Spleen (tissue), 11 donors: ENCODE results near the gene UNG. TPM values are rescaled to one million over a fixed set of nuclear protein-coding genes. Genes with fewer than 3 reads are reported as not detected.

Source experiments
- DNase-seq: peaks from one replicate; pipeline ENCODE4 v3.0.0-alpha.2; 2020
- H3K27ac ChIP-seq, 8 donors: fragments of 200-600 bp; sonication (generic) in 7 of 8; 1 replicate in 4 of 8; 2 replicates in 4 of 8; pipeline versions ENCODE4 v1.5.0 to v1.8.0; 2016 to 2021; ENCODE audit warnings: inconsistent platforms in 4 of 8, mild to moderate bottlenecking in 4 of 8, moderate library complexity in 1 of 8
- H3K27me3 ChIP-seq, 7 donors: fragments of 200-600 bp; sonication (generic) in 6 of 7; replicated peaks in 1 of 7; 1 replicate in 4 of 7; 2 replicates in 3 of 7; pipeline versions ENCODE4 v1.5.0 to v1.8.0; 2016 to 2021; ENCODE audit warnings: inconsistent platforms in 3 of 7, mild to moderate bottlenecking in 1 of 7
- H3K36me3 ChIP-seq, 6 donors: fragments of 200-600 bp; sonication (generic) in 5 of 6; 1 replicate in 4 of 6; 2 replicates in 2 of 6; pipeline versions ENCODE4 v1.5.0 to v1.8.0; 2016 to 2021; ENCODE audit warnings: inconsistent platforms in 2 of 6
- H3K4me1 ChIP-seq, 6 donors: fragments of 200-600 bp; sonication (generic) in 5 of 6; 1 replicate in 3 of 6; 2 replicates in 3 of 6; pipeline versions ENCODE4 v1.5.0 to v1.8.0; 2016 to 2021; ENCODE audit warnings: inconsistent platforms in 3 of 6
- H3K4me3 ChIP-seq, 8 donors: fragments of 200-600 bp; sonication (generic) in 7 of 8; 1 replicate in 4 of 8; 2 replicates in 4 of 8; pipeline versions ENCODE4 v1.5.0 to v1.8.0; 2016 to 2021; ENCODE audit warnings: inconsistent platforms in 4 of 8, mild to moderate bottlenecking in 4 of 8, moderate library complexity in 2 of 8
- H3K9me3 ChIP-seq, 8 donors: fragments of 200-600 bp; sonication (generic) in 7 of 8; 1 replicate in 4 of 8; 2 replicates in 4 of 8; pipeline versions ENCODE4 v1.5.0 to v1.8.0; 2016 to 2021; ENCODE audit warnings: inconsistent platforms in 4 of 8
- POLR2A ChIP-seq, 3 donors: fragments of 450-650 bp; IDR thresholded peaks; one replicate each; pipeline ENCODE4 v1.5.1; 2017; ENCODE audit warnings: antibody characterized with exemption in 3 of 3, mild to moderate bottlenecking in 1 of 3
- POLR2AphosphoS5 ChIP-seq, 3 donors: sonication (generic); formaldehyde crosslinking; IDR thresholded peaks; one replicate each; pipeline ENCODE4 v1.5.1; 2017; ENCODE audit warnings: antibody characterized with exemption in 3 of 3
- WGBS, 5 donors: extraction: QIAGEN DNeasy Blood & Tissue Kit in 3 of 5; methylation state at CpG; one replicate each; pipeline versions ENCODE4 v1.1.5 to v1.1.7; 2013 to 2018; 5-methylcytosine and 5-hydroxymethylcytosine counted together
- intact Hi-C: fragments of 100-400 bp; cut with DNase I; formaldehyde crosslinking; loops from one replicate; pipeline ENCODE4 v1.15.0; 2023; ENCODE audit warnings: low total_unique reads
- polyA plus RNA-seq, 3 donors: library from polyadenylated mRNA; stranded (reverse); fragments of 200-250 nt; gene quantifications; one replicate each; pipeline ENCODE4 v1.2.1, GENCODE V29; 2013
- total RNA-seq, 7 donors: library from RNA; depleted of rRNA in 3 of 7; stranded (reverse); fragments of >200 nt in 3 of 7; fragmentation: NEBNext Ultra II Directional in 4 of 7; extraction: Animal tissue kit (Norgen Biotek cat#: 25700) in 4 of 7; gene quantifications; one replicate each; pipeline versions ENCODE4 v1.1.0 to v1.2.1, GENCODE V29; 2016 to 2021
- TF ChIP-seq, protein P1 (sequence below), 11 experiments: fragments of 200-600 bp in 7 of 11; fragments of 450-650 bp in 4 of 11; sonication (generic) in 4 of 11; IDR thresholded peaks in 8 of 11; conservative IDR thresholded peaks in 3 of 11; 1 replicate in 7 of 11; 2 replicates in 4 of 11; pipeline versions ENCODE4 v1.4.0 to v1.8.0; 2016 to 2021; ENCODE audit warnings: antibody characterized with exemption in 11 of 11, inconsistent platforms in 4 of 11, mild to moderate bottlenecking in 1 of 11
- donor health status: healthy with polysubstance abuse.
- donor health status: DM: no; HTN: no; CAD: no; lungs with moderate emphysema.
- donor health status: DM: no; HTN: no; CAD: no.
- donor health status: Bipolar disorder and iron deficiency.
- donor health status: healthy.
- donor health status: DM: no; HTN: no; CAD: no.
- donor health status: DM: yes; HTN: yes; CAD: no.

Gene UNG
- total and polyA plus RNA-seq, 10 donors = 9.8 to 30.6 (median 18.1) TPM

DNA sequence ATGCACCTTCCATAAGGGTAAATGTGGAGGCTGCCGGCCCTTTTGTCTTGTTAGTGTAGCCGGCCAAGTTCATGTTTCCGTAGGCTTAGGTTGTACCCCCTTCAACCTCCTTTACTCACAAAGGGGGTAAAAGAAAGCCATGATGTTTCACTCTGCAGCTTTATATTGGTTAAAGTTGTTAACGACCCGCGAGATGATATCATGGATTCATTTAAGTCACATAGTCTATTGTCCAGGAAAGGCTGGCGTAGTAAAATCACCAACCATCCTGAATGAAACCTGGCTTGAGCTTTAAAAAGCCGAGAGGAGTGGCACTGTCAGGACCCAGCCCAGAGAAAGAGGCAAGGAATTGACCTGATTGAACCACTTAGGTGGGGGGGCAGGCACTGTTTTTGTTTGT is 1.3 kb downstream of the UNG start:
- TF ChIP-seq, protein P1, sequence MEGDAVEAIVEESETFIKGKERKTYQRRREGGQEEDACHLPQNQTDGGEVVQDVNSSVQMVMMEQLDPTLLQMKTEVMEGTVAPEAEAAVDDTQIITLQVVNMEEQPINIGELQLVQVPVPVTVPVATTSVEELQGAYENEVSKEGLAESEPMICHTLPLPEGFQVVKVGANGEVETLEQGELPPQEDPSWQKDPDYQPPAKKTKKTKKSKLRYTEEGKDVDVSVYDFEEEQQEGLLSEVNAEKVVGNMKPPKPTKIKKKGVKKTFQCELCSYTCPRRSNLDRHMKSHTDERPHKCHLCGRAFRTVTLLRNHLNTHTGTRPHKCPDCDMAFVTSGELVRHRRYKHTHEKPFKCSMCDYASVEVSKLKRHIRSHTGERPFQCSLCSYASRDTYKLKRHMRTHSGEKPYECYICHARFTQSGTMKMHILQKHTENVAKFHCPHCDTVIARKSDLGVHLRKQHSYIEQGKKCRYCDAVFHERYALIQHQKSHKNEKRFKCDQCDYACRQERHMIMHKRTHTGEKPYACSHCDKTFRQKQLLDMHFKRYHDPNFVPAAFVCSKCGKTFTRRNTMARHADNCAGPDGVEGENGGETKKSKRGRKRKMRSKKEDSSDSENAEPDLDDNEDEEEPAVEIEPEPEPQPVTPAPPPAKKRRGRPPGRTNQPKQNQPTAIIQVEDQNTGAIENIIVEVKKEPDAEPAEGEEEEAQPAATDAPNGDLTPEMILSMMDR (IDR thresholded peaks at IDR 0.05 in 8 of 11, conservative IDR thresholded peaks at IDR 0.05 in 3 of 11) = no peak
- TF ChIP-seq POLR2AphosphoS5 (IDR thresholded peaks at IDR 0.05) (no peak), POLR2A (IDR thresholded peaks at IDR 0.05) (no peak)
- no peak for DNase-seq
- Histone ChIP-seq H3K27me3 (peaks cover 0 to 8% (median 0%) of the 10 kb centered on the region in 7 donors), H3K27ac (peak overlapping the region; percentile 50 to 90 (median 88)), H3K9me3 (no peaks in the 10 kb centered on the region), H3K4me3 (peak overlapping the region; percentile 76 to 98 (median 95)), H3K36me3 (peaks cover 0 to 32% (median 16%) of the 10 kb centered on the region in 6 donors), H3K4me1 (peaks cover 6 to 54% (median 36%) of the 10 kb centered on the region in 6 donors)
- intact Hi-C loops = loop anchor here (10.0 kb wide), 2 partner anchors 434 to 534 kb away; partner anchors contain the start of genes ISCU and SART3
- 8 to 12% (median 9%) methylated on average over 8 of the region's 8 CpGs for WGBS, 5 donors

DNA sequence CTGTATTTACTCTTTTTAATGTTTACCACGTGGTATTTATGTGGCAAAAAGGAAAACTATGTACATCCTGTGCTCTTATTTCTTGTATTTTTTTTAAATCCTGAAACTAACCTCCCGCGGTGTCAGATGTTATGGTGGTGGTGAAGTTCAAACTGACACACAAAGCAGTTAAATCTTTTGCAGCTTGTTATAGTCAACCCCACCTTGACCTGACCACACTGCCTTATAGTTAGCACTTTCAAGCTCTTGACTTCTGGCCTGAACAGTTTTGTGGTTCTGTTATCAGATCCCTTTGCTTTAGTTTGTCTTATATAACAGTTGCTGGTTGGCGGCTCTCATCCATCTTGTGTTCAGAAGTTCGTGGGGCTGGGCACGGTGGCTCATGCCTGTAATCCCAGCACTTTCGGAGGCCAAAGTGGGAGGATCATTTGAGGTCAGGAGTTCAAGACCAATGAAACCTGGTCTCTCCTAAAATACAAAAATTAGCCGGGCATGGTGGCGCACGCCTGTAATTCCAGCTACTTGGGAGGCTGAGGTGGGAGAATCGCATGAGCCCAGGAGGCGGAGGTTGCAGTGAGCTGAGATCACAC is 2.1 kb downstream of the UNG start:
- intact Hi-C loops = loop anchor here (10.0 kb wide), 2 partner anchors 435 to 535 kb away; partner anchors contain the start of genes ISCU and SART3
- H3K36me3 ChIP-seq = peaks cover 0 to 41% (median 24%) of the 10 kb centered on the region in 6 donors
- H3K27me3 ChIP-seq = peaks cover 0 to 8% (median 0%) of the 10 kb centered on the region in 7 donors
- DNase-seq = no peak
- peak overlapping the region in 7 of 8 donors; percentile 72 to 90 (median 89) for H3K27ac ChIP-seq
- peak overlapping the region in 6 of 8 donors; percentile 76 to 98 (median 95) for H3K4me3 ChIP-seq
- no peak for TF ChIP-seq POLR2A (IDR thresholded peaks at IDR 0.05)
- TF ChIP-seq, protein P1 (IDR thresholded peaks at IDR 0.05 in 8 of 11, conservative IDR thresholded peaks at IDR 0.05 in 3 of 11) = no peak
- TF ChIP-seq POLR2AphosphoS5 (IDR thresholded peaks at IDR 0.05) = no peak
- no peaks in the 10 kb centered on the region for H3K9me3 ChIP-seq
- peaks cover 6 to 49% (median 32%) of the 10 kb centered on the region in 6 donors for H3K4me1 ChIP-seq
- 61 to 73% (median 69%) methylated on average over 12 of the region's 12 CpGs for WGBS, 5 donors

DNA sequence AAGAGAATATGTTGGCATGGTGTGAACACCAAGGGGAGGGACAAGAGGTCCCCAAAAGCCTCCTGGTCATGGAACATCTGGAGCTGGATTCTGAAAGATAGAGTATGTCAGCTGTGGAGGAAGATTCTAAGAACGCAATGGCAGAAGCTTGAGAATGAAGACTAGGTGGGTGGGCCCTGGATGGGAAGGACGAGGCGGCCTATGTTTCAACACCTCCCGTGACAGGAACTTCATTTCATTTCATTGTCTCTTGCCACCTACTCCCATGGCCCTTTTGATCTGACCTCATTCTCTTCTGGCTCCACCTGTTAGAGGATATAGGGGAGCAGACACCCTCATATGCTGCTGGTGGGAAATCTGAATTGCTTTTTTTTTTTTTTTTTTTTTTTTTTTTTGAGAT is 3.3 kb downstream of the UNG start:
- DNase-seq = no peak
- Histone ChIP-seq H3K27me3 (peaks cover 0 to 8% (median 0%) of the 10 kb centered on the region in 7 donors), H3K4me3 (no peak overlapping the region), H3K36me3 (peaks cover 0 to 53% (median 36%) of the 10 kb centered on the region in 6 donors), H3K4me1 (peaks cover 6 to 49% (median 32%) of the 10 kb centered on the region in 6 donors), H3K27ac (no peak overlapping the region), H3K9me3 (no peaks in the 10 kb centered on the region)
- intact Hi-C loops = no loop called here
- TF ChIP-seq POLR2AphosphoS5 (IDR thresholded peaks at IDR 0.05) (no peak), POLR2A (IDR thresholded peaks at IDR 0.05) (no peak)
- TF ChIP-seq, protein P1 (IDR thresholded peaks at IDR 0.05 in 8 of 11, conservative IDR thresholded peaks at IDR 0.05 in 3 of 11) = no peak
- WGBS, 5 donors = 58 to 91% (median 76%) methylated on average over 4 of the region's 4 CpGs

DNA sequence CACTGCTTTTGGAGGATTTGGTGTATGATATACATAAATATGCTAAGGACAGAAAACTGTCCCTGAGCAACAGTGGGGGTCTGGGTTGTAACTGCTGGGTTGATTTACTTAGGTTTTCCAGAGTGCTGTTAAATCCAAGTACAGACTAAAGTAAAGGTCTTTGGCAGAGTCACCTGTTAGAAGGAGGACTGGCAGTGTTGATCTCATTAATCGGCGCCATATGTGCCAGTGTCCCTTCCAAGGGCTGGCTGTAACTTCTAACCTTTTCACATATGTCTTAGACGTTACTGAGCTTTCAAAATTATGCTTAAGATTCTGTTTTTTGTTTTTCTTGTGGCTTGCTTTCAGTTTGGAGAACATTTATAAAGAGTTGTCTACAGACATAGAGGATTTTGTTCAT is 5.1 kb downstream of the UNG start:
- Histone ChIP-seq H3K27me3 (no peaks in the 10 kb centered on the region), H3K4me1 (peaks cover 2 to 42% (median 27%) of the 10 kb centered on the region in 6 donors), H3K27ac (no peak overlapping the region), H3K4me3 (no peak overlapping the region), H3K36me3 (peaks cover 0 to 70% (median 49%) of the 10 kb centered on the region in 6 donors), H3K9me3 (no peaks in the 10 kb centered on the region)
- no peak for TF ChIP-seq POLR2A (IDR thresholded peaks at IDR 0.05)
- TF ChIP-seq, protein P1 (IDR thresholded peaks at IDR 0.05 in 8 of 11, conservative IDR thresholded peaks at IDR 0.05 in 3 of 11) = no peak
- no peak for TF ChIP-seq POLR2AphosphoS5 (IDR thresholded peaks at IDR 0.05)
- intact Hi-C loops = no loop called here
- 90 to 97% (median 93%) methylated on average over 3 of the region's 3 CpGs for WGBS, 5 donors
- no peak for DNase-seq
